OCI-LY7 (cell line): Measurements from ENCODE around the gene EIF4G3.

Experiments used
- EZH2phosphoT487 ChIP-seq: fragments of 200-600 bp; sonication (generic); IDR thresholded peaks from 2 replicates; pipeline ENCODE4 v1.6.1; 2018; ENCODE audit warnings: low read depth, borderline replicate concordance, mild to moderate bottlenecking, mixed run types, antibody characterized with exemption, low read length, moderate library complexity, mixed read lengths
- TF ChIP-seq, protein P1 (sequence below): fragments of 200-600 bp; sonication (generic); conservative IDR thresholded peaks from 2 replicates; pipeline ENCODE4 v1.5.1; 2014; ENCODE audit warnings: mild to moderate bottlenecking, antibody characterized with exemption, low read length, moderate library complexity, mixed read lengths

DNA sequence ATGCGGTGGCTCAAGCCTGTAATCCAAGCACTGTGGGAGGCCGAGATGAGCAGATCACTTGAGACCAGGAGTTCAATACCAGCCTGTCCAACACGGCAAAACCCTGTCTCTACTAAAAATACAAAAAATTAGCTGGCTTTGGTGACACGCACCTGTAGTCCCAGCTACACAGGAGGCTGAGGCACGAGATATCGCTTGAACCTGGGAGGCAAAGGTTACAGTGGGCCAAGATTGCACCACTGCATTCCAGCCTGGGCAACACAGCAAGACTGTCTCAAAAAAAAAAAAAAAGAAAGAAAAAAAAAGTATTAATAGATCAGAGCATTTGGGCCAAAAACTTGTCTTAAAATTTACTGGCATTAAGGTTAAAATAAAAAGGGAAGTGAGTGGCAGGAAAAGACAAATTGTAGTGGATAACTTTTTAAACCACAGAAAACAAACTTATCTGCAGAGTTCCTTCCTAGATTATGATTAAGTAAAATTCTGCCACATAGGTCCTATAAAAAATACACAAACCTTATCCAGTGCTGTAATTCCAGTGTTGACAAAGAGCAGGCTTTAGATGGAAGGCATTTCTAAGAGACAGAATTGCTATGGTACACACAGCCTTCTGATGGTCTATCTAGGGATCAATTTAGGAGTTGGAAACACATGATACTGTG, 53.3 kb downstream of the EIF4G3 start:
- TF ChIP-seq, protein P1, sequence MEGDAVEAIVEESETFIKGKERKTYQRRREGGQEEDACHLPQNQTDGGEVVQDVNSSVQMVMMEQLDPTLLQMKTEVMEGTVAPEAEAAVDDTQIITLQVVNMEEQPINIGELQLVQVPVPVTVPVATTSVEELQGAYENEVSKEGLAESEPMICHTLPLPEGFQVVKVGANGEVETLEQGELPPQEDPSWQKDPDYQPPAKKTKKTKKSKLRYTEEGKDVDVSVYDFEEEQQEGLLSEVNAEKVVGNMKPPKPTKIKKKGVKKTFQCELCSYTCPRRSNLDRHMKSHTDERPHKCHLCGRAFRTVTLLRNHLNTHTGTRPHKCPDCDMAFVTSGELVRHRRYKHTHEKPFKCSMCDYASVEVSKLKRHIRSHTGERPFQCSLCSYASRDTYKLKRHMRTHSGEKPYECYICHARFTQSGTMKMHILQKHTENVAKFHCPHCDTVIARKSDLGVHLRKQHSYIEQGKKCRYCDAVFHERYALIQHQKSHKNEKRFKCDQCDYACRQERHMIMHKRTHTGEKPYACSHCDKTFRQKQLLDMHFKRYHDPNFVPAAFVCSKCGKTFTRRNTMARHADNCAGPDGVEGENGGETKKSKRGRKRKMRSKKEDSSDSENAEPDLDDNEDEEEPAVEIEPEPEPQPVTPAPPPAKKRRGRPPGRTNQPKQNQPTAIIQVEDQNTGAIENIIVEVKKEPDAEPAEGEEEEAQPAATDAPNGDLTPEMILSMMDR = no peak
- no peak for TF ChIP-seq EZH2phosphoT487
